Thymus (tissue), 11 donors: ENCODE results near the gene PCDHAC2. TPM values are rescaled to one million over a fixed set of nuclear protein-coding genes. Genes with fewer than 3 reads are reported as not detected.

Source experiments
- DNase-seq, 9 donors: peaks; one replicate each; pipeline ENCODE4 v3.0.0-alpha.2; 2013; ENCODE audit warnings: low spot score in 9 of 9, low read depth in 6 of 9, missing footprints in 1 of 9
- H3K27ac ChIP-seq, 2 donors: one replicate each; pipeline ENCODE4 v1.5.1; 2013; ENCODE audit warnings: control low read depth in 1 of 2, low read depth in 1 of 2, low read length in 1 of 2, mild to moderate bottlenecking in 1 of 2, moderate library complexity in 1 of 2
- H3K27me3 ChIP-seq, 2 donors: one replicate each; pipeline ENCODE4 v1.5.1; 2013; ENCODE audit warnings: low read length in 1 of 2; ENCODE audit not compliant: control insufficient read depth in 2 of 2, insufficient read depth in 1 of 2
- H3K36me3 ChIP-seq, 2 donors: one replicate each; pipeline ENCODE4 v1.5.1; 2013; ENCODE audit warnings: low read length in 1 of 2, mild to moderate bottlenecking in 1 of 2, moderate library complexity in 1 of 2; ENCODE audit not compliant: control insufficient read depth in 2 of 2, insufficient read depth in 2 of 2
- H3K4me1 ChIP-seq, 2 donors: one replicate each; pipeline ENCODE4 v1.5.1; 2013; ENCODE audit warnings: low read length in 2 of 2; ENCODE audit not compliant: control insufficient read depth in 2 of 2, insufficient read depth in 2 of 2
- H3K4me3 ChIP-seq, 2 donors: one replicate each; pipeline ENCODE4 v1.5.1; 2013; ENCODE audit warnings: low read length in 2 of 2, control low read depth in 1 of 2, mild to moderate bottlenecking in 1 of 2
- H3K9me3 ChIP-seq, 2 donors: one replicate each; pipeline ENCODE4 v1.5.1; 2013; ENCODE audit warnings: low read length in 1 of 2, mild to moderate bottlenecking in 1 of 2; ENCODE audit not compliant: control insufficient read depth in 2 of 2, insufficient read depth in 1 of 2
- WGBS: extraction: QIAGEN DNeasy Blood & Tissue Kit; methylation state at CpG from one replicate; pipeline ENCODE4 v1.1.7; 2013; 5-methylcytosine and 5-hydroxymethylcytosine counted together
- polyA plus RNA-seq: library from polyadenylated mRNA; stranded (reverse); fragments of 200-250 nt; gene quantifications from one replicate; pipeline ENCODE4 v1.2.3, GENCODE V29; 2013
- total RNA-seq: library from RNA; stranded (reverse); fragments of 120-200 nt; gene quantifications from one replicate; pipeline ENCODE4 v1.2.4, GENCODE V29; 2013
- donor health status: healthy.

PCDHAC2 gene
- total and polyA plus RNA-seq, 2 donors, result 0.02 to 0.38 TPM

GRCh38 chr5:140982083-140982716, 15.9 kb downstream of the PCDHAC2 start:
- Histone ChIP-seq H3K27me3 (no peaks in the 10 kb centered on the region), H3K4me3 (no peak overlapping the region), H3K4me1 (no peaks in the 10 kb centered on the region), H3K9me3 (no peaks in the 10 kb centered on the region), H3K36me3 (no peaks in the 10 kb centered on the region), H3K27ac (no peak overlapping the region)
- whole genome bisulfite sequencing, result 93% methylated on average over 5 of the region's 5 CpGs
- DNase-seq, result no peak

GRCh38 chr5:140986117-140986521, 19.8 kb downstream of the PCDHAC2 start:
- Histone ChIP-seq H3K9me3 (no peaks in the 10 kb centered on the region), H3K27ac (no peak overlapping the region), H3K27me3 (no peaks in the 10 kb centered on the region), H3K36me3 (no peaks in the 10 kb centered on the region), H3K4me1 (no peaks in the 10 kb centered on the region), H3K4me3 (no peak overlapping the region)
- no peak for DNase-seq
- WGBS, result 16% methylated on average over 3 of the region's 3 CpGs

- no peaks in the 10 kb centered on the region for H3K4me1 ChIP-seq
- no peaks in the 10 kb centered on the region for H3K9me3 ChIP-seq
- H3K27me3 ChIP-seq, result no peaks in the 10 kb centered on the region
- 66% methylated on average over 5 of the region's 5 CpGs for WGBS
- no peak overlapping the region for H3K4me3 ChIP-seq
- no peaks in the 10 kb centered on the region for H3K36me3 ChIP-seq
- no peak for DNase-seq
- no peak overlapping the region for H3K27ac ChIP-seq
These were observed 21.8 kb downstream of the PCDHAC2 start for GRCh38 chr5:140988100-140988499.

- no peak overlapping the region for H3K27ac ChIP-seq
- 87% methylated on average over 5 of the region's 5 CpGs for WGBS
- H3K27me3 ChIP-seq, result no peaks in the 10 kb centered on the region
- DNase-seq, result no peak
- no peaks in the 10 kb centered on the region for H3K4me1 ChIP-seq
- H3K36me3 ChIP-seq, result no peaks in the 10 kb centered on the region
- no peaks in the 10 kb centered on the region for H3K9me3 ChIP-seq
- H3K4me3 ChIP-seq, result no peak overlapping the region
These were observed 22.3 kb downstream of the PCDHAC2 start for GRCh38 chr5:140988608-140989007.

GRCh38 chr5:140989254-140990020, 23.2 kb downstream of the PCDHAC2 start:
- no peaks in the 10 kb centered on the region for H3K9me3 ChIP-seq
- no peaks in the 10 kb centered on the region for H3K27me3 ChIP-seq
- H3K4me1 ChIP-seq, result no peaks in the 10 kb centered on the region
- WGBS, result 81% methylated on average over 7 of the region's 7 CpGs
- H3K27ac ChIP-seq, result no peak overlapping the region
- H3K36me3 ChIP-seq, result no peaks in the 10 kb centered on the region
- no peak overlapping the region for H3K4me3 ChIP-seq
- no peak for DNase-seq

- Histone ChIP-seq H3K4me3 (no peak overlapping the region), H3K9me3 (no peaks in the 10 kb centered on the region), H3K4me1 (no peaks in the 10 kb centered on the region), H3K36me3 (no peaks in the 10 kb centered on the region), H3K27ac (no peak overlapping the region), H3K27me3 (no peaks in the 10 kb centered on the region)
- DNase-seq, result no peak
- 83% methylated on average over 2 of the region's 2 CpGs for WGBS
These were observed 26.6 kb downstream of the PCDHAC2 start for GRCh38 chr5:140992828-140993227.

- Histone ChIP-seq H3K27ac (no peak overlapping the region), H3K9me3 (no peaks in the 10 kb centered on the region), H3K4me3 (no peak overlapping the region), H3K4me1 (no peaks in the 10 kb centered on the region), H3K27me3 (no peaks in the 10 kb centered on the region), H3K36me3 (no peaks in the 10 kb centered on the region)
- DNase-seq, result no peak
- WGBS, result 93% methylated on average over 1 of the region's 1 CpG
These were observed 29.8 kb downstream of the PCDHAC2 start for GRCh38 chr5:140996060-140996459.

- Histone ChIP-seq H3K9me3 (no peaks in the 10 kb centered on the region), H3K27ac (no peak overlapping the region), H3K4me1 (no peaks in the 10 kb centered on the region), H3K36me3 (no peaks in the 10 kb centered on the region), H3K4me3 (no peak overlapping the region), H3K27me3 (peaks cover 0 to 11% of the 10 kb centered on the region in 2 donors)
- WGBS, result 73% methylated on average over 2 of the region's 2 CpGs
- no peak for DNase-seq
These were observed 32.7 kb downstream of the PCDHAC2 start for GRCh38 chr5:140998921-140999410.

GRCh38 chr5:141001446-141001843, 35.2 kb downstream of the PCDHAC2 start:
- no peaks in the 10 kb centered on the region for H3K36me3 ChIP-seq
- 6% methylated on average over 9 of the region's 9 CpGs for WGBS
- H3K27me3 ChIP-seq, result peaks cover 0 to 11% of the 10 kb centered on the region in 2 donors
- H3K4me3 ChIP-seq, result no peak overlapping the region
- no peak for DNase-seq
- H3K9me3 ChIP-seq, result no peaks in the 10 kb centered on the region
- no peak overlapping the region for H3K27ac ChIP-seq
- no peaks in the 10 kb centered on the region for H3K4me1 ChIP-seq
